Measurements from ENCODE around the gene UQCC5.

UQCC5 gene

DNA sequence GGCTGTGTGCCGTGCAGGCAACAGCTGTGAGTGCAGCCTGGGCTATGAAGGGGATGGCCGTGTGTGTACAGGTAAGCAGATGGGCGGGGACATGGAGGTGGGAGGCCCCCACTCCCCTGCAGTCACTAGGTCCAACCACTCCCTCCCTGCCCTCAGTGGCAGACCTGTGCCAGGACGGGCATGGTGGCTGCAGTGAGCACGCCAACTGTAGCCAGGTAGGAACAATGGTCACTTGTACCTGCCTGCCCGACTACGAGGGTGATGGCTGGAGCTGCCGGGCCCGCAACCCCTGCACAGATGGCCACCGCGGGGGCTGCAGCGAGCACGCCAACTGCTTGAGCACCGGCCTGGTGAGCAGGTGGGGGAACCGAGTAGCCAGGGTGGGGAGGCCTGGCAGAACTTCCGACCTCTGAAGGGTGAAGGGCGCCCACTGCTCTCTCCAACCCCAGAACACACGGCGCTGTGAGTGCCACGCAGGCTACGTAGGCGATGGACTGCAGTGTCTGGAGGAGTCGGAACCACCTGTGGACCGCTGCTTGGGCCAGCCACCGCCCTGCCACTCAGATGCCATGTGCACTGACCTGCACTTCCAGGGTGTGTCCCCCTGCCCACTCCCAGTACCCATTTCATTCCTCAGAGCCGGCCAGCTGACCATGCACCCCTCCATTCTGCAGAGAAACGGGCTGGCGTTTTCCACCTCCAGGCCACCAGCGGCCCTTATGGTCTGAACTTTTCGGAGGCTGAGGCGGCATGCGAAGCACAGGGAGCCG lies 14.3 kb upstream of the UQCC5 start:
- Histone ChIP-seq H3K27me3 (ENCODE audit: insufficient read depth, low read length, poor library complexity) (no peaks in the 10 kb centered on the region), H3K9me3 (ENCODE audit: insufficient read depth, low read length, severe bottlenecking) (no peaks in the 10 kb centered on the region), H3K27ac (ENCODE audit: low read length) (no peak overlapping the region), H3K9ac (ENCODE audit: low read depth, low read length) (no peak overlapping the region), H3K4me3 (ENCODE audit: low read depth in 1 of 2, low read length in 2 of 2) (no peak overlapping the region), H4K20me1 (ENCODE audit: insufficient read depth, low read length) (no peaks in the 10 kb centered on the region; the same call in 1 of the 2 replicates), H3K4me2 (ENCODE audit: insufficient read depth, low read length) (no peak overlapping the region), H3K79me2 (ENCODE audit: insufficient read depth, low read length) (no peaks in the 10 kb centered on the region), H3K4me1 (ENCODE audit: insufficient read depth, low read length) (no peaks in the 10 kb centered on the region), H3K36me3 (ENCODE audit: insufficient read depth, low read length) (no peaks in the 10 kb centered on the region), H2AFZ (ENCODE audit: low read depth, low read length) (no peak overlapping the region)
- ATAC-seq (ENCODE audit: insufficient read depth, low read depth): no peak
- no peak for DNase-seq
- TF ChIP-seq EZH2 (IDR thresholded peaks at IDR 0.05; ENCODE audit: borderline replicate concordance, low read depth, low read length, severe bottlenecking): no peak
- TF ChIP-seq, protein P1, sequence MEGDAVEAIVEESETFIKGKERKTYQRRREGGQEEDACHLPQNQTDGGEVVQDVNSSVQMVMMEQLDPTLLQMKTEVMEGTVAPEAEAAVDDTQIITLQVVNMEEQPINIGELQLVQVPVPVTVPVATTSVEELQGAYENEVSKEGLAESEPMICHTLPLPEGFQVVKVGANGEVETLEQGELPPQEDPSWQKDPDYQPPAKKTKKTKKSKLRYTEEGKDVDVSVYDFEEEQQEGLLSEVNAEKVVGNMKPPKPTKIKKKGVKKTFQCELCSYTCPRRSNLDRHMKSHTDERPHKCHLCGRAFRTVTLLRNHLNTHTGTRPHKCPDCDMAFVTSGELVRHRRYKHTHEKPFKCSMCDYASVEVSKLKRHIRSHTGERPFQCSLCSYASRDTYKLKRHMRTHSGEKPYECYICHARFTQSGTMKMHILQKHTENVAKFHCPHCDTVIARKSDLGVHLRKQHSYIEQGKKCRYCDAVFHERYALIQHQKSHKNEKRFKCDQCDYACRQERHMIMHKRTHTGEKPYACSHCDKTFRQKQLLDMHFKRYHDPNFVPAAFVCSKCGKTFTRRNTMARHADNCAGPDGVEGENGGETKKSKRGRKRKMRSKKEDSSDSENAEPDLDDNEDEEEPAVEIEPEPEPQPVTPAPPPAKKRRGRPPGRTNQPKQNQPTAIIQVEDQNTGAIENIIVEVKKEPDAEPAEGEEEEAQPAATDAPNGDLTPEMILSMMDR (IDR thresholded peaks at IDR 0.05; ENCODE audit: borderline replicate concordance, extremely low read depth, low read length, poor library complexity, severe bottlenecking): no peak

DNA sequence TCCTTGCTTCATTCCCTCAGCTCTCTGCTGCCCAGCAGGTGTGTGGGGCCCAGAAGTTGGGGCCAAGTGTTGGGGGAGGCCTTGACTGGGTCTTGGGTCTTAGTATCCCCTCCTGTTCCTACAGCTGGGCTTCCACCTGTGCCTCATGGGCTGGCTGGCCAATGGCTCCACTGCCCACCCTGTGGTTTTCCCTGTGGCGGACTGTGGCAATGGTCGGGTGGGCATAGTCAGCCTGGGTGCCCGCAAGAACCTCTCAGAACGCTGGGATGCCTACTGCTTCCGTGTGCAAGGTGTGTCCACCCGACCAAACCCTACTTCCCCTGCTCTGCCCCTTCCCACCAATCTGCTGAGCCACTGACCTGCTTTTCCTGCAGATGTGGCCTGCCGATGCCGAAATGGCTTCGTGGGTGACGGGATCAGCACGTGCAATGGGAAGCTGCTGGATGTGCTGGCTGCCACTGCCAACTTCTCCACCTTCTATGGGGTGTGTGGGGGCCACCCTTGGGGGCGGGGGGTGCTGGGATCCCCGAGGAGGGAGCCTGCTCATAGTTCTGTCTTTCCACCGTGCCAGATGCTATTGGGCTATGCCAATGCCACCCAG lies 13.7 kb upstream of the UQCC5 start:
- Histone ChIP-seq H3K4me2 (ENCODE audit: insufficient read depth, low read length) (no peak overlapping the region), H3K27me3 (ENCODE audit: insufficient read depth, low read length, poor library complexity) (no peaks in the 10 kb centered on the region), H3K4me3 (ENCODE audit: low read depth in 1 of 2, low read length in 2 of 2) (no peak overlapping the region), H4K20me1 (ENCODE audit: insufficient read depth, low read length) (no peaks in the 10 kb centered on the region; the same call in 1 of the 2 replicates), H3K9me3 (ENCODE audit: insufficient read depth, low read length, severe bottlenecking) (no peaks in the 10 kb centered on the region), H3K9ac (ENCODE audit: low read depth, low read length) (no peak overlapping the region), H3K4me1 (ENCODE audit: insufficient read depth, low read length) (no peaks in the 10 kb centered on the region), H3K36me3 (ENCODE audit: insufficient read depth, low read length) (no peaks in the 10 kb centered on the region), H3K79me2 (ENCODE audit: insufficient read depth, low read length) (no peaks in the 10 kb centered on the region), H2AFZ (ENCODE audit: low read depth, low read length) (no peak overlapping the region), H3K27ac (ENCODE audit: low read length) (no peak overlapping the region)
- no peak for DNase-seq
- ATAC-seq (ENCODE audit: insufficient read depth, low read depth): no peak
- TF ChIP-seq EZH2 (IDR thresholded peaks at IDR 0.05; ENCODE audit: borderline replicate concordance, low read depth, low read length, severe bottlenecking): no peak
- TF ChIP-seq, protein P1 (IDR thresholded peaks at IDR 0.05; ENCODE audit: borderline replicate concordance, extremely low read depth, low read length, poor library complexity, severe bottlenecking): no peak

DNA sequence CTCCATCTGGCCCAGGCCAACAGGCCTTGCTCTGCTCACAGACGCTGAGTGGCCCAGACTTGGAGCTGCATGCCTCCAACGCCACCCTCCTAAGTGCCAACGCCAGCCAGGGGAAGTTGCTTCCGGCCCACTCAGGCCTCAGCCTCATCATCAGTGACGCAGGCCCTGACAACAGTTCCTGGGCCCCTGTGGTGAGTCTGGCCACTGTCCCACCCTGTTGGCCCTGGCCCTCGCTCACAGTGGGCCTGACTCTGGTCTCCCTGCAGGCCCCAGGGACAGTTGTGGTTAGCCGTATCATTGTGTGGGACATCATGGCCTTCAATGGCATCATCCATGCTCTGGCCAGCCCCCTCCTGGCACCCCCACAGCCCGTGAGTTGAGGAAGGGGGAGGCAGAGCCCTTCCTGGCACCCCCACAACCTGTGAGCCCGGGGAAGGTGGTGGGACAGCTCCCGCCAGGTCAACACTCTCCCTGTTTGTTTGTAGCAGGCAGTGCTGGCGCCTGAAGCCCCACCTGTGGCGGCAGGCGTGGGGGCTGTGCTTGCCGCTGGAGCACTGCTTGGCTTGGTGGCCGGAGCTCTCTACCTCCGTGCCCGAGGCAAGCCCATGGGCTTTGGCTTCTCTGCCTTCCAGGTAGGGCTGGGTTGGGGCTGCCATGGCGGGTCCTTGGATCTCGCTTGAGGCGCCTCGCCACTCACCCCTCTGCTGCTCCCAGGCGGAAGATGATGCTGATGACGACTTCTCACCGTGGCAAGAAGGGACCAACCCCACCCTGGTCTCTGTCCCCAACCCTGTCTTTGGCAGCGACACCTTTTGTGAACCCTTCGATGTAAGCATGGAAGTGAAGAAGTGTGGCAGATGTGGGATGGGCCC lies 12.8 kb upstream of the UQCC5 start:
- no peak for ATAC-seq (ENCODE audit: insufficient read depth, low read depth)
- Histone ChIP-seq H3K79me2 (ENCODE audit: insufficient read depth, low read length) (no peaks in the 10 kb centered on the region), H3K36me3 (ENCODE audit: insufficient read depth, low read length) (no peaks in the 10 kb centered on the region), H3K4me3 (ENCODE audit: low read depth in 1 of 2, low read length in 2 of 2) (no peak overlapping the region), H3K27ac (ENCODE audit: low read length) (no peak overlapping the region), H3K9me3 (ENCODE audit: insufficient read depth, low read length, severe bottlenecking) (no peaks in the 10 kb centered on the region), H3K4me1 (ENCODE audit: insufficient read depth, low read length) (no peaks in the 10 kb centered on the region), H3K4me2 (ENCODE audit: insufficient read depth, low read length) (no peak overlapping the region), H3K9ac (ENCODE audit: low read depth, low read length) (no peak overlapping the region), H4K20me1 (ENCODE audit: insufficient read depth, low read length) (no peaks in the 10 kb centered on the region; the same call in 1 of the 2 replicates), H3K27me3 (ENCODE audit: insufficient read depth, low read length, poor library complexity) (no peaks in the 10 kb centered on the region), H2AFZ (ENCODE audit: low read depth, low read length) (no peak overlapping the region)
- no peak for TF ChIP-seq EZH2 (IDR thresholded peaks at IDR 0.05; ENCODE audit: borderline replicate concordance, low read depth, low read length, severe bottlenecking)
- TF ChIP-seq, protein P1 (IDR thresholded peaks at IDR 0.05; ENCODE audit: borderline replicate concordance, extremely low read depth, low read length, poor library complexity, severe bottlenecking): no peak
- DNase-seq: no peak
